SH-SY5Y (cell line): ENCODE measurements around the gene ACVR1.

Source experiments
- GATA2 ChIP-seq: IDR thresholded peaks from 2 replicates; pipeline ENCODE4 v1.6.1; 2011; ENCODE audit warnings: mild to moderate bottlenecking, low read depth, low read length
- GATA3 ChIP-seq: IDR thresholded peaks from 2 replicates; pipeline ENCODE4 v1.6.1; 2011; ENCODE audit warnings: low read depth, mild to moderate bottlenecking, low read length, moderate library complexity

- TF ChIP-seq GATA2 = no peak
- no peak for TF ChIP-seq GATA3
Measured at GRCh38 chr2:157783245-157783644, 92.9 kb downstream of the ACVR1 start.
